ENCODE measurements around the gene TTN.

DNA sequence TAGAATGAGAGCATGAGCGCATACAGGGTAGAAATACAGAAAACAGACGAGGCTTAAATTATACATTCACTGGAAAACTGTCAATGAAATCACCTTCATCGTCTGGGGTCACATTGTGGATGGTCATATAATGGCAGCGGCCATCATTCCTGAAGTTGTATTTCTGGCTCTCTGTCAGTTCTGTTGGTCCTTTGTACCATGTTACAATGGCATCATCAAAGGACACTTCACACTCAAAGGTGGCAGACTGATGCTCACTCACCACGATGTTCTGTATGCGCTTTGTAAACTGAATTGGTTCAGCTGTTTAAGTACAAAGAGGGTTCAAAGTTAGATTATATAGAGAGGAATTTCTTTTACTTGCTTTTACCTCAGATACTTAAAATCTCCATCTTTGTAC is 104.9 kb downstream of the TTN start:
- TF ChIP-seq, protein P1, sequence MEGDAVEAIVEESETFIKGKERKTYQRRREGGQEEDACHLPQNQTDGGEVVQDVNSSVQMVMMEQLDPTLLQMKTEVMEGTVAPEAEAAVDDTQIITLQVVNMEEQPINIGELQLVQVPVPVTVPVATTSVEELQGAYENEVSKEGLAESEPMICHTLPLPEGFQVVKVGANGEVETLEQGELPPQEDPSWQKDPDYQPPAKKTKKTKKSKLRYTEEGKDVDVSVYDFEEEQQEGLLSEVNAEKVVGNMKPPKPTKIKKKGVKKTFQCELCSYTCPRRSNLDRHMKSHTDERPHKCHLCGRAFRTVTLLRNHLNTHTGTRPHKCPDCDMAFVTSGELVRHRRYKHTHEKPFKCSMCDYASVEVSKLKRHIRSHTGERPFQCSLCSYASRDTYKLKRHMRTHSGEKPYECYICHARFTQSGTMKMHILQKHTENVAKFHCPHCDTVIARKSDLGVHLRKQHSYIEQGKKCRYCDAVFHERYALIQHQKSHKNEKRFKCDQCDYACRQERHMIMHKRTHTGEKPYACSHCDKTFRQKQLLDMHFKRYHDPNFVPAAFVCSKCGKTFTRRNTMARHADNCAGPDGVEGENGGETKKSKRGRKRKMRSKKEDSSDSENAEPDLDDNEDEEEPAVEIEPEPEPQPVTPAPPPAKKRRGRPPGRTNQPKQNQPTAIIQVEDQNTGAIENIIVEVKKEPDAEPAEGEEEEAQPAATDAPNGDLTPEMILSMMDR (IDR thresholded peaks at IDR 0.05): no peak
- no peak for TF ChIP-seq POLR2A (IDR thresholded peaks at IDR 0.05)
- no peak for TF ChIP-seq POLR2AphosphoS5 (IDR thresholded peaks at IDR 0.05; ENCODE audit: insufficient read depth in 1 of 2, low read depth in 1 of 2)

Data from vagina (tissue), 2 donors.